GM06990 (cell line): ENCODE measurements around the gene SPACA4.

Experiments
- DNase-seq: peaks from one replicate; pipeline ENCODE4 v3.0.0-alpha.2; 2011; ENCODE audit not compliant: insufficient read length; ENCODE audit errors: extremely low read depth
- H3K27me3 ChIP-seq: replicated peaks from 2 replicates; pipeline ENCODE4 v1.6.0; 2011; ENCODE audit warnings: low read length; ENCODE audit not compliant: control insufficient read depth, insufficient read depth
- H3K36me3 ChIP-seq: 2 replicates; pipeline ENCODE4 v1.5.1; 2011; ENCODE audit warnings: low read length; ENCODE audit not compliant: control insufficient read depth, insufficient read depth
- H3K4me3 ChIP-seq: replicated peaks from 2 replicates; pipeline ENCODE4 v1.5.1; 2011; ENCODE audit warnings: low read depth, mild to moderate bottlenecking, control low read depth, low read length
- TF ChIP-seq, protein P1 (sequence below): IDR thresholded peaks from 2 replicates; pipeline ENCODE4 v1.5.1; 2011; ENCODE audit warnings: low read length, control low read depth, mild to moderate bottlenecking, inconsistent platforms; ENCODE audit not compliant: insufficient read depth, poor library complexity, severe bottlenecking

Gene SPACA4

DNA sequence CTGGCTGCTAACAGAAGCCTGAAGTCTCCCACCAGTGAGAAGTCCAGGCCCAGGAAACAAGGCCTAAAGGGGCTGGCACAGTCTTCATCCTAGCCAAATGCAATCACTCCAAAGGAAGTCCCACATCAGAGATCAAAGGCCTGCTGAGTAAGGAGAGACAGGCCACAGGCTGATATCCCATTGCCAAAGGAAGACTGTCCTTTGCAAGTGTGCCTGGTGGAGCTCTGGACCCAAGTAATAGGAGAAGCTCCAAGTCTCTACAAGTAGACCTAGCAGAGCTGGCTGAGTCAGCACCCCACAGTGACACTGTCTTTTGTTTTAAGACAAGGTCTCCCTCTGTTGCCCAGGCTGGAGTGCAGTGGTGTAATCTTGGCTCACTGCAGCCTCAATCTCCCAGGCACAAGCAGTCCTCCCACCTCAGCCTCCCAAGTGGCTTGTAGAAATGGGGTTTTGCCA lies 26.2 kb downstream of the SPACA4 start:
- no peak overlapping the region for H3K4me3 ChIP-seq
- no peaks in the 10 kb centered on the region for H3K27me3 ChIP-seq
- H3K36me3 ChIP-seq, result peaks cover 8% of the 10 kb centered on the region
- TF ChIP-seq, protein P1, sequence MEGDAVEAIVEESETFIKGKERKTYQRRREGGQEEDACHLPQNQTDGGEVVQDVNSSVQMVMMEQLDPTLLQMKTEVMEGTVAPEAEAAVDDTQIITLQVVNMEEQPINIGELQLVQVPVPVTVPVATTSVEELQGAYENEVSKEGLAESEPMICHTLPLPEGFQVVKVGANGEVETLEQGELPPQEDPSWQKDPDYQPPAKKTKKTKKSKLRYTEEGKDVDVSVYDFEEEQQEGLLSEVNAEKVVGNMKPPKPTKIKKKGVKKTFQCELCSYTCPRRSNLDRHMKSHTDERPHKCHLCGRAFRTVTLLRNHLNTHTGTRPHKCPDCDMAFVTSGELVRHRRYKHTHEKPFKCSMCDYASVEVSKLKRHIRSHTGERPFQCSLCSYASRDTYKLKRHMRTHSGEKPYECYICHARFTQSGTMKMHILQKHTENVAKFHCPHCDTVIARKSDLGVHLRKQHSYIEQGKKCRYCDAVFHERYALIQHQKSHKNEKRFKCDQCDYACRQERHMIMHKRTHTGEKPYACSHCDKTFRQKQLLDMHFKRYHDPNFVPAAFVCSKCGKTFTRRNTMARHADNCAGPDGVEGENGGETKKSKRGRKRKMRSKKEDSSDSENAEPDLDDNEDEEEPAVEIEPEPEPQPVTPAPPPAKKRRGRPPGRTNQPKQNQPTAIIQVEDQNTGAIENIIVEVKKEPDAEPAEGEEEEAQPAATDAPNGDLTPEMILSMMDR, result no peak
- no peak for DNase-seq

DNA sequence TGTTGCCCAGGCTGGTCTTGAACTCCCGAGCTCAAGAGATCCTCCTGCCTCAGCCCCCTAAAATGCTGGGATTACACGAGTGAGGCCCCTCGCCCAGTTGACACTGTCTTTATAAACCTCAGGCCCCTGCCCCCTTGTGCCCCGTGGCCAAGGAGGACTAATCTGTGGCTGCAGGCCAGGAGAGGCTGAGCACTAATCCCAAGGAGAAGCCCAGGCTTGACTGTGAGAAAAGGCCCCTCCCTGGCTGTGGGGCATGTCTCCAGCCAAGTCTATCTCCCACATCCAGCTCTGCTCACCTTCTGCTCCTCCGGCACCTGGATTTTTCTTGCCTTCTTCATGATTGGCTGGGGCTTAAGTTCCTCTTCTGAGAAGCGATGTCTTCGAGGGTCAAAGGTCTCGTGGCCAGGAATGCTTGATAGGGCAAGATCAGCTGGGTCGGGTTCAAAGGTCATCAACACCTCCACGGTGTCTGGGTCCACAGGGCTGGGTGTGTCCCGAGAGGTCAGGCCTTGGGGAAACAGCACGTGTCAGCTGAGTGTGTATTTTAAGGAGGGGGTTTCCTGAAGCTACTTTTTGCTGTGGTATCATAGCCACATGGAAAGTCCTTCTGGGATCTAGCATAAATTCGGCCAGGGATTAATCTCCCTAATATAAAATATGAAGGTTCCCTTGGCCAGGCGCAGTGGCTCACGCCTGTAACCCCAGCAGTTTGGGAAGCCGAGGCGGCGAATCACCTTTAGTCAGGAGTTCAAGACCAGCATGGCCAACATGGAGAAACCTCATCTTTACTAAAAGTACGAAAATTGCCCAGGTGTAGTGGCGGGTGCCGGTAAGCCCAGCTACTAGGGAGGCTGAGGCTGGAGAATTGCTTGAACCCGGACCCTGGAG lies 26.9 kb downstream of the SPACA4 start:
- TF ChIP-seq, protein P1, result no peak
- Histone ChIP-seq H3K27me3 (no peaks in the 10 kb centered on the region), H3K4me3 (peak overlapping the region; percentile 57), H3K36me3 (peaks cover 8% of the 10 kb centered on the region)
- no peak for DNase-seq

DNA sequence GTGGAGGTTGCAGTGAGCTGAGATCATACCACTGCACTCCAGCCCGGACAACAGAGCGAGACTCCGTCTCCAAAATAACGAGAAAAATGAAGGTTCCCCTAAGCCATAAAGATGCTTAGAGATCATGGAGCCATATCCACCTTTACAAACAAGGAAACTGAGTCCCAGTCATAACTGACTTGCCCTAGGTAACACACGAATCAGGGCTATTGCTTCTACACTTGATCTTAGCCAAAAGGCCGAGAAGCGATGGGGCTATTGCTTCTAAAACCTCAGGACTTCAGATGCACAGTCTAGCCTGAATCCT lies 27.4 kb downstream of the SPACA4 start:
- Histone ChIP-seq H3K4me3 (peak overlapping the region; percentile 57), H3K27me3 (no peaks in the 10 kb centered on the region), H3K36me3 (peaks cover 8% of the 10 kb centered on the region)
- DNase-seq, result no peak
- TF ChIP-seq, protein P1, result no peak

DNA sequence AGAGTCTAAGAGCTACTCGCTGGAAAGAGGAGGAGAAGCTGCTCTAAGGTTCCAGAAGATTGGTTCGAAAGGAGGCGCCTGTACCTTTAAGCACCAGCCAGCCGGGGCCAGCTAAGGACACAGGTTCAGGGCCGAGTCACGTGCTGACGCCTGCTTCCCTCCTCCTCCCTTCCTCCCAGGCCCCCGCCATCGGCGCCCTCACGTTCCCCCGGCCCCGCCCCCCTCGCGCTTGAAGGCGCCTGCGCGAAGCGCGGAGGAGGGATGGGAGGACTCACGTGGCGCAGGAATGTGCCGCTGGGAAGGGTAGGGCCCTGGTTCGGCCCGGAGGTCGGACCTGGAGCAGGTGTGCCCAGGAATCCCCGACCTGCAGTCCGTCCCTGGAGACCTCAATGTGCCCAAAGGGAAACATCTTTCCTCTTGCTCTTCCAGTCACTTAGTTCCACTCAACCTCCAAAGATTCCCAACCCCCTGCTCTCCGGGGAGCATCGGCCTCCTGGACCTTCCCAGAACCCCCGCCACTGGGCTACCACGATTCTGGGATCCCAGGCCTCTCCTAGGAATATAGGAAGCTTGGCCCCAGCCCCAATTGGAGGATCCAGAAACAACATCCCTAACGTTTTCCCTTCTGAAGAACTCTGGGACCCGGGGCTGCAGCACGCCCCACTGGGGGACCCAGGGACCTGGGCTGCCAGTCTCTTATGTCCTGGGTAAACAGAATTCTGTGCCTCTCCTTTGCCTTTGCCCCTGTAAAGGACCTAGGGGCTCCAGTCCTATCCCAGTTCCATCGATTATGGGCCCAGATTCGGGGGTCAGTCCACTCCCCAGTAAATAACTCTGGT lies 28.1 kb downstream of the SPACA4 start:
- peak; percentile 92 for DNase-seq
- Histone ChIP-seq H3K4me3 (peak overlapping the region; percentile 57), H3K36me3 (peaks cover 4% of the 10 kb centered on the region; the same call in 1 of the 2 replicates), H3K27me3 (no peaks in the 10 kb centered on the region)
- TF ChIP-seq, protein P1, result no peak

DNA sequence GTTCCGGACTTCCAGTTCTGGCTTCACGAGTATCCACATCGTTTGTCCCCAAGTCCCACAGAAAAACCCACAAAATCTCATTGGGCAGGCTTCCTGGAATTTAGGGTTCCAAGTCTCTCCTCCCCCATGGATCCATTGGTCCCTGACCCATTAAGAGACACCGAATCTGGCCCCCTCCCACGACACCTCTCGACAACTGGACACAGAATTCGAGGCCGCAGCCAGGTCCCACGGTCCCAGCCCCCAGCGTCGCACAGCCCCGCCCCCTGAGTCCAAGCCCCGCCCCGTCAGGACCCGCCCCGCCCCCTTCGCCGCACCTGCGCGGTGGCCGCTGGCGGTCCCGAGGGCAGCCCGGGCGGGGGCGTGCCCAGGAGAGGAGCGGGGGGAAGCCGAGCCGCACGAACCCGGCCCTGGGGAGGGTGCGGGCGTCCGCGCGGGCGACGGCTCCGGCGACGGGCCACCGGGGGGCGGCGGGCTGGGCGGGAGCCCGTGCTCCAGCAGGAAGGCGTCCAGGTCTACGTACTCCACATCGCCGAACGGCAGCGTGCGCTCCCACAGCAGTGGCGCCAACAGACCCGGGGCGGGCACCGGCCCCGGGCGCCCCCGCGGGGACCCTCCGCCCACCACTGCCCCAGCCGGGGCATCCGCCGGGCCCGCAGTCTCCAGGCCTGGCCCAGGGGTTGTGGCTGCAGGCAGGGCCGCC lies 28.9 kb downstream of the SPACA4 start:
- TF ChIP-seq, protein P1, result no peak
- Histone ChIP-seq H3K4me3 (peak overlapping the region; percentile 66), H3K36me3 (peaks cover 4% of the 10 kb centered on the region; the same call in 1 of the 2 replicates), H3K27me3 (no peaks in the 10 kb centered on the region)
- DNase-seq, result peak; percentile 75
